MM.1S (cell line): ENCODE data around the gene CERS6.

Experiments
- EZH2phosphoT487 ChIP-seq: fragments of 300-600 bp; sonication (generic); IDR thresholded peaks from 2 replicates; pipeline ENCODE4 v1.6.1; 2018; ENCODE audit warnings: antibody characterized with exemption, low read length
- TF ChIP-seq, protein P1 (sequence below): fragments of 300-600 bp; sonication (generic); IDR thresholded peaks from 2 replicates; pipeline ENCODE4 v1.5.1; 2016; ENCODE audit warnings: antibody characterized with exemption, low read length, mixed read lengths

DNA sequence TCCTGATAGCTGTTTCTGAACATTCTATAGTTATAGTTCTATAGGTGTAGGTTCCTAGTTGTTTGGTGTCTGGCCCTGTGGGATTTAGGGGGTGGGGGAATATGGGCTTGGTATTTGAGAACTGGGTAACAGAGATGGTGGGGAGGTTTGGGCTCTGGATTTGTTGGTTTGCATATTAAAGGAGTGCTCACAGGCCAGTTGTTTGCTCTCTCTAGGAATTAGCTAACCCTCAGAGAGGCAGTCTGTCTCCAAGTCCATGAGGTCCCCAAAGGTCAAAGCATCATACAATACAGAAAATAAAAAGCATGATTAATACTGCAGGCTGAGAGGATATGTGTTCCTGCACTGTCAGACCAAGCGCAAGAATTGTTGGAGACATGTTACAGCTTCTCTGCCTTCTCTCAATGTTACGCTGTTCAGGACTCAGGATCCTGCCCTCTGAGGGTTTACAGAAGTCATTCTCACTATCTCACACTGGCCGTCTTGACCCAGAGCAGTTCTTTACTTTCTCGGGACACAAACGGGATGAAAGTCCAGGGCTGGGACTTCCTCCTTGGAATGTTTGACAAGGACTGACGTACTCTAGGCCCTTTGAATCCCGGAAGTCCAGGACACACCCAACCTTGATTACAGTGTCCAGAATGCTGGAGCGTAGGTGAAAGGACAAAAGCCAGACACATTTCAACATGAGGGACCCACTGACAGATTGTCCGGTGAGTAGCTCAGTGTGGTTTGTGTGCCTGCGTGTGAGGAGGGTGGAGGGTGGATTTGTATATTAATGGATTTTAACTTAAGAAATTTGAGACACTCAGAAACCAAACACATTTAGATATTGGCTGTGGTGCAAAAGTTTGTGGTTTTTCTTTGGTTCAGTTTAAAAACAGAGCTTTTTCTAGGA lies 346.1 kb downstream of the CERS6 start, which contains the start of gene NOSTRIN:
- TF ChIP-seq, protein P1, sequence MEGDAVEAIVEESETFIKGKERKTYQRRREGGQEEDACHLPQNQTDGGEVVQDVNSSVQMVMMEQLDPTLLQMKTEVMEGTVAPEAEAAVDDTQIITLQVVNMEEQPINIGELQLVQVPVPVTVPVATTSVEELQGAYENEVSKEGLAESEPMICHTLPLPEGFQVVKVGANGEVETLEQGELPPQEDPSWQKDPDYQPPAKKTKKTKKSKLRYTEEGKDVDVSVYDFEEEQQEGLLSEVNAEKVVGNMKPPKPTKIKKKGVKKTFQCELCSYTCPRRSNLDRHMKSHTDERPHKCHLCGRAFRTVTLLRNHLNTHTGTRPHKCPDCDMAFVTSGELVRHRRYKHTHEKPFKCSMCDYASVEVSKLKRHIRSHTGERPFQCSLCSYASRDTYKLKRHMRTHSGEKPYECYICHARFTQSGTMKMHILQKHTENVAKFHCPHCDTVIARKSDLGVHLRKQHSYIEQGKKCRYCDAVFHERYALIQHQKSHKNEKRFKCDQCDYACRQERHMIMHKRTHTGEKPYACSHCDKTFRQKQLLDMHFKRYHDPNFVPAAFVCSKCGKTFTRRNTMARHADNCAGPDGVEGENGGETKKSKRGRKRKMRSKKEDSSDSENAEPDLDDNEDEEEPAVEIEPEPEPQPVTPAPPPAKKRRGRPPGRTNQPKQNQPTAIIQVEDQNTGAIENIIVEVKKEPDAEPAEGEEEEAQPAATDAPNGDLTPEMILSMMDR: no peak
- no peak for TF ChIP-seq EZH2phosphoT487
